ENCODE data around the gene PSD. TPM values are rescaled to one million over a fixed set of nuclear protein-coding genes. Genes with fewer than 3 reads are reported as not detected.

PSD gene
- total RNA-seq, 1 donor from 2014 or later, result 0.34 TPM

- DNase-seq, result no peak
These were observed 35.7 kb downstream of the PSD start for GRCh38 chr10:102382871-102383270.

GRCh38 chr10:102381983-102382382 is 36.6 kb downstream of the PSD start:
- DNase-seq, result no peak

GRCh38 chr10:102379383-102379782 is 39.2 kb downstream of the PSD start:
- no peak for DNase-seq

GRCh38 chr10:102376901-102377300 is 41.7 kb downstream of the PSD start:
- no peak for DNase-seq

GRCh38 chr10:102375867-102376266 is 42.7 kb downstream of the PSD start:
- no peak for DNase-seq

- DNase-seq, result peak; percentile 20
These were observed 43.3 kb downstream of the PSD start for GRCh38 chr10:102375250-102375649.

- DNase-seq, result no peak
These were observed 47.3 kb downstream of the PSD start for GRCh38 chr10:102371295-102371694.

GRCh38 chr10:102368077-102368476 is 50.5 kb downstream of the PSD start:
- DNase-seq, result no peak

GRCh38 chr10:102367441-102367840 is 51.1 kb downstream of the PSD start:
- DNase-seq, result no peak

GRCh38 chr10:102358712-102359382 is 59.7 kb downstream of the PSD start:
- DNase-seq, result no peak

GRCh38 chr10:102354451-102354850 is 64.1 kb downstream of the PSD start:
- no peak for DNase-seq

Other genes starting within 250 kb of the PSD start
- gene ELOVL3, start 192.5 kb downstream of the PSD start, total RNA-seq, result not detected in 2 replicates
- gene PITX3, start 177.3 kb downstream of the PSD start, total RNA-seq, result not detected in 2 replicates
- 17.5 and 40.3 TPM in 2 replicates for gene GBF1, start 173.3 kb downstream of the PSD start, total RNA-seq
- gene NFKB2, start 23.1 kb downstream of the PSD start, total RNA-seq, result 33.0 and 35.7 TPM in 2 replicates
- 9.7 and 12.6 TPM in 2 replicates for gene FBXL15, start 2.1 kb upstream of the PSD start, total RNA-seq
- gene CUEDC2, start 13.8 kb upstream of the PSD start, total RNA-seq, result 48.5 and 51.2 TPM in 2 replicates
- 0.05 TPM in 1 of 2 replicates, not detected in the other for gene C10orf95, start 32.8 kb upstream of the PSD start, total RNA-seq
- 154 and 244 TPM in 2 replicates for gene ACTR1A, start 83.9 kb upstream of the PSD start, total RNA-seq
- 3.1 and 9.7 TPM in 2 replicates for gene SUFU, start 85.2 kb upstream of the PSD start, total RNA-seq
- 65.7 and 124 TPM in 2 replicates for gene TRIM8, start 225.7 kb upstream of the PSD start, total RNA-seq